Stimulated activated CD4-positive, alpha-beta T cell treated with anti-CD3 and anti-CD28 coated beads, Interleukin-2, amount 100 ng/mL, for 48 hours (primary cell): ENCODE results near the gene KIF6.
"Not testable (repeated sequence)": the region's sequence is repeated elsewhere in the genome, so short reads cannot be mapped to it uniquely, and the experiment has no call there.

ENCODE experiments used
- DNase-seq, 2 donors: peaks; one replicate each; pipeline ENCODE4 v3.0.0-alpha.2; 2020

KIF6 gene

DNA sequence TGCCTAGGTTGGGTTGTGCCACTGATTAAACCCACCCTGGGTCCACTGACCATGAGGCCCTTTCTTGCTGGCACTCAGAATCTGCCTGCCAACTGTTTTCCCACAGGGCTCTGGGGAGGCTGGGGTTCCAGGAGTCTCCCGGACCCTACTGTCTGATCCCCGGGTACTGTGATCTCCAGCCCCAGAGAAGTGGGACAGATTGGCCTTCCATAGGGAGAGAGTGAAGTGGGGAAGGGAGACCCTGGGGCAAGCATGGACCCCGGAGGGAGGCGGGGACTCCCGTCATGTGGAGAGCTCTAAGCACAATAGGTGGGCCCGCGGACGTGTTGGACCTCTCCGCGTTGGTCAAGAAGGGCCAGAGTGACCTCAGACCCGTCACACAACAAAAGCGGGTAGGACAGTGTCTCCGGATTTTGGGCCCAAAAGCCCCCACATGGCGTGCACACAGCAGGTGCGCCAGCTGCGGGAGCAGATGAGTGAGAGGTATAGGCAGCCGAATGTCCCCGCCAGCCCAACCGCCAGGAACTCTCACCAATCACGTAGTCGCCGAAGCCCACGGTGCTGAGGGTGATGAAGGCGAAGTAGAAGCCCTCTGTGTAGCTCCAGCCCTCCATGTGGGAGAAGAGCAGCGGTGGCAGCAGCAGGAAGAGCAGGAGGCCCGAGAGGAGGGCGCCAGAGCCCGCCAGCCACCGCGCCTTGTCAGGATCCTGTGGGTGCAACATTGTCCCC lies 421.6 kb downstream of the KIF6 start:
- DNase-seq: no peak

DNA sequence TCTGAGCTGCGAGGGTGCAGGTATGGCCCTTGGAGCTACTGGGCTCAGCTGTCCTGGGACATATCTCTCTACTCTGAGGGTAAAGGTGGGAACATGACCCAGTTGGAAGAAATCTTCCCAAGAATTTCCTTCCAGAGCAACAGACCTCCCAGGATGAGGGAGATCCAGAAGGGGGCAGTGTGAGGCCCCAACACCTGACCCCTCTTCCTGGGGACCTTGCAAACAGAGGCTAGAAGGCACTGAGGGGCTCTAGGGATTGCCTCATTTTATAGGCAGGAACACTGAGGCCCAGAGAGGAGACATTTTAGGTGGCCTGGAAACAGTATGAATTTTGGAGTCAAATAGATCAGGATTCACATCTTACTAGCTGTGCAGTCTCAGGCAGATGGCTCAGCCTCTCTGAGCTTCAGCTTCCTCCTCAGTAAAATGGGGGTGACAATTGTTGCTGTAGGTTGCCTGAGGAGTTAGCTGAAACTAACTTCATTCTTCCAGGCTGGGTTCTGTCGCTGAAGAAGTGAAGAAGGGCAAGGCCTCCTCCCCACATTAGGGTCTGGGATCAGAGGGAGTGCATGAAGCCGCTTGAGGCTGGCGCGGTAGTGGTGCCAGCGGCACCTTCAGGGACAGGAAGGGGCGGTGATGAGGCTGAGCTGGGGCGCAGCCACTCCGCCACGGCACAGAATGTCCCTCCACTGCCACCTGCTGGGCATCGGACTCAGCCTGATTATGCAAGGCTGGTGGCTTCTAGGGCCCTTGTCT lies 422.4 kb downstream of the KIF6 start:
- peak; percentile 90 to 92 for DNase-seq

DNA sequence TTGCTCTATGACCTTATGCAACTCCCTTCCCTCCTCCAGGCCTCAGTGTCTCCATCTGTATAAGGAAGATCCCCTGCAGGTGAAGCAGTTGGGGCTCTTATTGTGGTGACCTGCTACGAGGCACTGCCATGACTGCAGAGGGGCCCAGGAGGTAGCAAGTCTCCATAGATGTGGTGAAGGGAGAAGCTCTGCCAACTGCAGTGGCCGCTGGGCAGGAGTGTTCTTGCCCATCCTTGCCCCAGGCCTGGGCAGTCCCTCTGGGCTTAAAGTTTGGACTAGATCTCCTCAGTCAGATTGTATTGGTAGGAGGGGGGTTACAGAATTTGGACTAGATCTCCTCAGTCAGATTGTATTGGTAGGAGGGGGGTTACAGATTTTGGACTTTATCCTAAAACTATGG lies 423.2 kb downstream of the KIF6 start:
- no peak for DNase-seq

DNA sequence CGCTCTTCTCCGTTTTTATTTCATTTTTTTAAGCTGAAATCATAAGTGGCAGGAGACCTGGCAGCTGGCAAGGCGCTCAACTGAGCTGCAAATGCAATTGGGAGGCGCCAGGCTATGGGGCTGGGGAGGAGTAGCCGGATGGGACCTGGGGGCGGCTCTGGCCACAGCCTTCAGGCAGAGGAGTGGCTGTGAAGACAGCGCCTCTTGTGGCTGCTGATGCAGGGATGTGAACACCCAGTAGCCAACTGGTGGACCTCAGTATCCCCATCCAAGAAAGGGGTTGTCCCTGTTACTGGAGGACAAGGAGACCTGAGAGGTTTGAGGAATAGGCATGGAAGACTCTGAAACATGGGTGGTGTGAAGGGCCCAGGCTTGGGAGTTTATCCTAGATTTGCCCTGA lies 423.6 kb downstream of the KIF6 start:
- no peak for DNase-seq

DNA sequence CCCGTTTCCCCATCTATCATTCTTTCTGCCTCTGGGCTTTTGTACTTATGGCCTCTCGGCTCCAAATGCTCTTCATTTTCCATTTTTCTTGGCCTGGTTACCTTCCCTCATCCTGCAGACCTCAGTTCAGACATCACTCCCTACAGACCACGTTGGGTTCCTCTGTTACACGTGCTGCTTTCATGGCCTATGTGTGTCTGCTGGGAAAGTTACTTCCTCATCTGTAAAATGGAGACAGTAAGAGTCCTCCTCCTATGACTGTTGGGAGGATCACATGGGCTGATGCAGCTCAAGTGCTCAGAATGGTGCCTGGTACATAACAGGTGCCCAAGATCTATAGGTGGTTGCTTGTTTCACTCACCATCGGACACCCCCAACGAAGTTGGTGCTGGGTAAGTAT lies 424.5 kb downstream of the KIF6 start:
- no peak for DNase-seq

DNA sequence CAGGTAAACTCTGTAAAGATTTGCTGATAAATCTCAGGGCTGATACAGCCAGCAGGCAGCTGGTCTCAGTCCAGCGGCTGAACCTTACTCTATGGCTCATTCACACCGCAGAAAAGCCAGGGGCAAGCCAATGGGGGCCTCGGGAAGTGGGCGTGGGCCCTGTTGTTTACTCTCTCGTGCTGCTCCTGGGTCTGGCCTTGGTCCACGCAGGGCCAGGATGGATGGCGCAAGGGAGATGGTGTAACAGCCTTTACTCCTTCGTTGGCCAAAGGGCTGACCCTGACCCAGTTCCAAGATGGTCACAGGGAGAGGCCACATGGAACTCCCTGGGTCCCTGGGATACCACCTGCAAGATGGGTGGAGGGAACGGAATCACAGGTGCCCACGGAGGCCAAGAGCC lies 427.1 kb downstream of the KIF6 start:
- no peak for DNase-seq

DNA sequence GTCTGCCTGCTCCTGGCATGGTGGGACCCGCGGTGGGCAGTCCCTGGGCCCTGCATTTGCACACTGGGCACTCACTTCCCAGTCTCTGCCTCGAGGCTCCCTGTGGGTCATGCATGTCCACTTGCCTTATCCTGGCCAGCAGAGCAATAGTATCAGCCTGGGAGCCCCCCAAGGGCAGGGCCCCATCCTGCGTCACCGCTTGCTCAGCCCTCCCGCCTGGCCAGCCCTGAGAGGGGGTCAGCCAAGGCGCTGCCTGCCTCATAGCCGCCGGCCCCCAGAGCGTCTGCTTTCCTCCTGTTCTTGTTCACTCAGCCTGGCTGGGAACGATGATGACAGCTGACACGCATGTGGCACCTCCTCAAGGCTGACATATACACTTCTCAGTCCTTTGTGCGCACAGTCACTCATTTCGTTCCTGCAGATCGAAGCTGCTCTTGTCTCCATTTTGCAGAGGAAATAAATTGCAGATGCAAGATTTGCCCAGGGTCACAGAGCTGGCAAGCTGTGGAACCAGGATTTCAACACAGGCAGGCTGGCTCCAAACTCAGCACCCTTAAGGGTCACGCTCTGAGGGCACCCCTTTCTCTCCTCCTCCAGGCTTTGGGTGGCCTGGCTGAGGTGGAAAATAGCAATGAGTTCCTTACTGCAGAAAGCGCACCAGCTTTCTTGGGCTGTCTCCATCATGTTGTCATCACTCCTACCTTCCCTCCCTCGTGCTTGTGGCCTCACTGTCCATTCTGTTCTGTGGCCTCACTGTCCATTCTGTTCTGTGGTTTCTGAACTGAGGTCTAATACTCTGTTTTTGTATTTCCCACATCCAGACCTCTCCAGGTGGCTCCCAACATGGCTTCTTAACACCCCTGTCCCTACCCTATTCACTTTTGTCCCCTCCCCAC lies 428.2 kb downstream of the KIF6 start:
- DNase-seq: no peak

DNA sequence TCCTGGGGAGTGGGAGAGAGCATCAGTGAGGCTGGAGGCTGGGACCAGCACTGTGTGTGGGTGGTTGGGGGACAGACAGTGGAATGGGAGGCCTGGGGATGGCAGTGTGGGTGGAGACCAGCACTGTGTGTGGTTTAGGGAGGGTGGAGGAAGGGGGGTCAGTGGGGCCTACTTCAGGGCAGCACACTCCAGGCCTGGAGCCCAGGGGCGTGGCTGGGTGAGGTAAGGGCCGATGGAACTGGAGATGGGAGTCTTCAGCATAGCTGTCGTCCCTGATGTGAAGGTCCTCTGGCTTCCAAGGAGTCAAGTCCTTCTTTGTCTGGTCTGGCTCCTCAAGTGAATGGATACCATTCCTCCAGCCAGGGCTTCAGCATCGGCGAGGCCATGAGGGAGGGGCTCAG lies 429.6 kb downstream of the KIF6 start:
- DNase-seq: no peak

DNA sequence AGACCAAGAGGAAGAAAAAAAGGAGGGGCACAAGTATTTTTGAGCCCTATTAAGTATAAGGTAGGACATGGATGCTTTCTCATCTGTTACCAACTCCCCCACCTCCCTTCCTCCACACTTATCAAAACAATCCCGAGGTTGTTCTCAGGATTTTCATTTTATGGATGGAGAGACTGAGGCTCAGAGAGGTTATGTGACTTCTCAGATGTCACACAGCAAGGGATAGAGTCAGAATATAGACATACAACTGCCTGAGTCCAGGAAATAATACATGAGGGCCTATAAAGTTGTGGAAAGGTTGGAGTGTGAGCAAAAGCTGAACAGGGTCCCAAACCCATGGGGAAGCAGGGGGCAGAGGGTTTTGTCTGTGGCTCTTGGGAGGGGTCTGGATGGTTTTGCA lies 430.3 kb downstream of the KIF6 start:
- DNase-seq: no peak

DNA sequence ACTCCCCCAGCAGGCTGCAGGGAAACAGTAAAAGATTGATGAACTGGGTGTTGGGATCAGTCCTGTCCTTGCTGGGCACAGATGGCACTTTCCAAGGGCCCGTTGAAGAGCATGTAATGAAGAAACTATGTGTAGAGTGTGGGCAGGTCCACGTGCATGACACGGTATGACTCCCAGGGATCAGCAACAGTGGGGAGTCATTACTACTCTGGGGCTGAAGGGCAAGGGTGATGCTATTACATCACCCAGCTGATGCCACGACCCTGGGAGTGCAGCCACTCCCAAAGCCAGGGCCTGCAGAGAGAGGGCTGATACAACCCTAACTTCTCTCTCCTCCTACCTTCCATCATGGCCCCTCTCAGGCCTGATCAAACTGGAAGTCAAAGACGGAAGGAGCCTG lies 431.1 kb downstream of the KIF6 start:
- DNase-seq: no peak

DNA sequence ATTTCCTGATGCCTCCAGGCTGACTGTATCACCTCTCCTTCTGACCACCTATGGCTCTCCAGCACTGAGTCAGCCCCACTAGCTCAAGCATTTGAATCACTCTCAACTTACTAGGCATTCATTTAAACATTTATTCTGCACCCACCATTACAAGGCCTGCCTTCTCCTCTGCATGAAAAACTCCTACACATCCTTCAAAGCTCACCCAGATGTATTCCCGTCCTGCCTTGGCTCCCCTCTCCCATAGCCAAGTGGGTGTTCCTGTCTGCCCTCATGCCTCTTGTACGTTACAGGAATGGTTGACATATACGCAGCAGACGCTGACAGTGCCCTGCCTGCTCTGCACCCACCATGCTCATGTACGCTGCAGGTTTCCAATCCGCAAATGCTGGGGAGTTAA lies 432.6 kb downstream of the KIF6 start:
- no peak for DNase-seq

DNA sequence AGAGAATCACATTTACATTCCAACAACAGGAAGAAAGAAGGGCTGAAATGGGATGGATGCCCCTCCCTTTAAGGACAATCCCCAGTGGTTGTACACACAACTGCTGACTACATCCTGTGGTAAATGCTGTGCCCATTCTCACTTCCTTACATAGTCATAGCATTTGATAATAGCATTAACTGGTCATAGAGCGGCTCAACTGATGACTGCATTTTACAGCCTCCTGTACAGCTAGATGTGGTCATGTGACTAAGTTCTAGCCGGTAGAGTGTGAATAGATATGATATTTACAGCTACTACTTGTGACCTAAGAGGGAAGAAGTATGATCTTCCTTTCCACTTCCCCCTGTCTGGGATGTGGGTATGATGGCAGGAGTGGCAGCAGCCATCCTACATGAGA lies 435.7 kb downstream of the KIF6 start:
- no peak for DNase-seq

DNA sequence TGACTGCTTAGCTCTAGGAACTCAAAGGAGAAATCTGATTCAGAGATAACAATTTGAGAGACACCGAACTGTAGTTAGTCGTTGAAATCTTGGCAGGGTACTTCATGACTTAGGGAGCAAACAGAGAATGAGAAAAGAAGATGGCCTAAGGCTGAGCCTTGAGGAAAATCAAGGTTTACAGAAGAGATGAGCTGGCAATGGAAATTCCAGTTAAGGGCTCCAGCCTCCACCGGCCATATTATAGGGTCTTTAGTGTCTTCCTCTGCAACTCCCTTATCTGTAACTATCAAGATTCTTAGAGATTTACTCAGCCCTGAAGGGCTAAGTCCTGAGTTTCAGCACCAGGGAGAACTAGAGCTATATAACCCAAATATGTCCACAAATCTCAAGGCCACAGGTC lies 437.6 kb downstream of the KIF6 start:
- no peak for DNase-seq

DNA sequence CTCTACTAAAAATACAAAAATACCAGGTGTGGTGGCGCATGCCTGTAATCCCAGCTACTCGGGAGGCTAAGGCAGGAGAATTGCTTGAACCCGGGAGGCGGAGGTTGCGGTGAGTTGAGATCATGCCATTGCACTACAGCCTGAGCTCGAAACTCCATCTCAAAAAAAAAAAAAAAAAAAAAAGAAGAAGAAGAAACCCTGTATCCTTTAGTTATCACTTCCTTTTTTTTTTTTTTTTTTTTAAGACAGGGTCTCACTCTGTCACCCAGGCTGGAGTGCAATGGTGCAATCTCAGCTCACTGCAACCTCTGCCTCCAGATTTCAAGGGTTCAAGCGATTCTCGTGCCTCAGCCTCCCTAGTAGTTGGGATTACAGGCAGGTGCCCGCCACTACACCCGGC lies 438.6 kb downstream of the KIF6 start:
- not testable (repeated sequence) for DNase-seq

DNA sequence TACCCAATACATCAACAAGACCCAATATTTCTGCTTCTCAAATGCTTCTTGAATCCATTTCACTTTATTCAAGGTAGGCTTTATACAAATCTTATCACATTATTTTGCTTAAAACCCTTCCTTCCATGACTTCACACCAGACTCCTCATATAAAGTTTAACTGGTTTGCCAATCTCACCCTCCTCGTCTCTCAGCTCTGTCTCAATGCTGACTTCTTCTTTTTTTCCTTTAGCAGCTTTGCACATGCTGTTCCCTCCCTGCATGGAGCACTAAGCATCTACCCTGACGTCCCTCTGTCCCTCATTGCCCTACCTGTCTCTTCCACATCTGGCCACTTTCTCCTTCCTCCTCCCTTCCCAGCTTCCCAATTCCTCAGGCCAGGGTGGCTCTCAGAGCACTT lies 442.4 kb downstream of the KIF6 start:
- no peak for DNase-seq

DNA sequence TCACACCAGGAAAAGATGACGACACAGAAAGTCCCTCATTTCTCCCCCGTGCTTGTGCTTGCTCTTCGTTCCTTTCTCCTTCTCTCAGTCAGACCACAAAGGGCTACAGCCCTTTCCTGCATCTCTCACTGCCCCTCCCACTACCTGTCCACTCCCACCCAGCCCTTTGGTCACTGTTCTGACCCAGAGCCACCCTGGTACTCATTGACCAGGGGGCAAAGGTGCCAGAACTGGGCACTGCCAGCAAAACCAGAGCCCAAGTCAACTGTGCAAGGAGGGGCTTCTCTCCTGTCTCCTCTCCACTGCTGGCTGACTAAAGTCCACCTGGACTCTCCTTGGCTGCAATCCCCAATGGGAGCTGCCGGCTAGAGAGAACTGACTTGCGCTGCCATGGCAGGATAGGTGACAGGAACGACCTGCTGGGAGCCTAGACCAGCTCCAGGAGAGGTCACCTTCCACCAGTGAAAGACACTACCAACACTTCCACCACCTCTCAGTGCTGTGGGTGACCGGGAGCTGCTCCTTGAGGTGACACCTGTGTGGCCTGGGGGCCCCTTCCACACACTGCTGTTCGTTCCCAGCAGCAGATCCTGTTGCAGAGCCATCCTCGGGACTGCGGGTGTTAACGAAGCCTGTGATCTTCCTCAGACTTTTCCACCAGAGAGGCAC lies 443.8 kb downstream of the KIF6 start:
- DNase-seq: no peak

DNA sequence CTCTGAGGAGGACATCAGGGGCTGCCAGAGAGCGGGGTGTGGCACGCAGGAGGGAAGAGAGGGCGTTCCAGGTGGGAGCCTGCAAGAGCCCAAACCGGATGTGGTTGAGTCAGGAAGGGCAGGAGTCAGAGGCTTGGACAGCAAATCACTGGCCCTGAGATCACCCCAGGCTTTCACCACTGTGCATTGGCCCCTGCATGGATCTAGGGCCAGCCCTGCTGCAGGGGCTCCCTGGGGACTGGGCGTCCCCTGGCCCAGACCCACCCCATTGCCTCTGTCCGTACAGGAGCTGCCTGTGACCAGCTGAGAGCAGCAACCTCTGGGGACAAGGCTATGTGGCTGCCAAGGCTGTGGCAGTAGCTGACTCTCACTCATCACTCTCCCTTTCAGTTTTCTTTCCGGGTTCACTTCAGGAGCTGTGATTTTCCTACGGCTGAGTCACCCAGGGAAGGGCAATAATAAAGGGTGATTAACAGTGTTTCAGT lies 444.9 kb downstream of the KIF6 start:
- no peak for DNase-seq
